Muscle layer of duodenum (tissue), 2 donors: ENCODE measurements around the gene G2E3.
"Not testable (repeated sequence)": the region's sequence is repeated elsewhere in the genome, so short reads cannot be mapped to it uniquely, and the experiment has no call there.

ENCODE experiments used
- H3K27ac ChIP-seq: one replicate; pipeline ENCODE4 v1.7.0; 2013; ENCODE audit warnings: mild to moderate bottlenecking, low read length
- H3K27me3 ChIP-seq: one replicate; pipeline ENCODE4 v1.7.0; 2013; ENCODE audit warnings: low read depth, mild to moderate bottlenecking, control low read depth, low read length
- H3K36me3 ChIP-seq, 2 donors: one replicate each; pipeline ENCODE4 v1.7.0; 2013; ENCODE audit warnings: low read length in 2 of 2, control low read depth in 1 of 2, mild to moderate bottlenecking in 1 of 2; ENCODE audit not compliant: insufficient read depth in 2 of 2, control insufficient read depth in 1 of 2
- H3K4me1 ChIP-seq, 2 donors: one replicate each; pipeline ENCODE4 v1.7.0; 2013; ENCODE audit warnings: low read length in 2 of 2, mild to moderate bottlenecking in 2 of 2, control low read depth in 1 of 2, moderate library complexity in 1 of 2; ENCODE audit not compliant: insufficient read depth in 2 of 2, control insufficient read depth in 1 of 2
- H3K4me3 ChIP-seq, 2 donors: one replicate each; pipeline ENCODE4 v1.7.0; 2013; ENCODE audit warnings: low read length in 2 of 2, low read depth in 1 of 2, mild to moderate bottlenecking in 1 of 2
- H3K9me3 ChIP-seq, 2 donors: one replicate each; pipeline ENCODE4 v1.7.0; 2013; ENCODE audit warnings: low read length in 2 of 2, control low read depth in 1 of 2, mild to moderate bottlenecking in 1 of 2; ENCODE audit not compliant: control insufficient read depth in 1 of 2
- donor health status: healthy.

Gene G2E3

DNA sequence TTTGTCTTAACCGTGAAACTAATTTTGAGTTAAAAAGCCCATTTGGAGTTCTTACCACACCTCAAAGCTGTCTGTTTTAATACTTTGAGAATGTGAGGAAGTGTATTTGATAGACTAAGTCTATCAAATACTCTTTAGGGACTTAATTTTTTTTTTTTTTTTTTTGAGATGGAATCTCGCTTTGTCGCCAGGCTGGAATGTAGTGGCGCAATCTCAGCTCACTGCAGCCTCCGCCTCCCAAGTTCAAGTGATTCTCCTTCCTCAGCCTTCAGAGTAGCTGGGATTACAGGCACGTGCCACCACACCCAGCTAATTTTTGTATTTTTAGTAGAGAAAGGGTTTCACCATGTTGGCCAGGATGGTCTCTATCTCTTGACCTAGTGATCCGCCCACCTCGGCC lies 70.5 kb downstream of the G2E3 start:
- Histone ChIP-seq H3K4me1 (peaks cover 0 to 12% of the 10 kb centered on the region in 2 donors), H3K36me3 (peaks cover 12 to 14% of the 10 kb centered on the region in 2 donors)
- H3K27ac ChIP-seq, H3K9me3 ChIP-seq, H3K4me3 ChIP-seq, H3K27me3 ChIP-seq: not testable (repeated sequence)

DNA sequence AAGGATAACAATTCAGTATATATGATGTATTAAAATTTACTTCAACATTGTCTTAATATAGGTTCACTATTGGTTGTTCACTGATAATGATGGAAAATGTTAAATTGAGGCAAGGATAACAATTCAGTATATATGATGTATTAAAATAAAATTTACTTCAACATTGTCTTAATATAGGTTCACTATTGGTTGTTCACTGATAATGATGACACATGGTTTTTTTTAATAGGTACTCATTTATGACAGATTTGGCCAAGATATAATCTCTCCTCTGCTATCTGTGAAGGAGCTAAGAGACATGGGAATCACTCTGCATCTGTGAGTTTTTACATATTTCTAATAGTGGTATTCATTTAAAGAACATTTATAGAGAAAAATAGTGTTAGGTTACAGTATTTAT lies 71.3 kb downstream of the G2E3 start:
- Histone ChIP-seq H3K4me3 (no peak overlapping the region), H3K4me1 (peaks cover 0 to 6% of the 10 kb centered on the region in 2 donors), H3K9me3 (no peaks in the 10 kb centered on the region), H3K27me3 (no peaks in the 10 kb centered on the region), H3K27ac (no peak overlapping the region), H3K36me3 (peaks cover 17 to 21% of the 10 kb centered on the region in 2 donors)

DNA sequence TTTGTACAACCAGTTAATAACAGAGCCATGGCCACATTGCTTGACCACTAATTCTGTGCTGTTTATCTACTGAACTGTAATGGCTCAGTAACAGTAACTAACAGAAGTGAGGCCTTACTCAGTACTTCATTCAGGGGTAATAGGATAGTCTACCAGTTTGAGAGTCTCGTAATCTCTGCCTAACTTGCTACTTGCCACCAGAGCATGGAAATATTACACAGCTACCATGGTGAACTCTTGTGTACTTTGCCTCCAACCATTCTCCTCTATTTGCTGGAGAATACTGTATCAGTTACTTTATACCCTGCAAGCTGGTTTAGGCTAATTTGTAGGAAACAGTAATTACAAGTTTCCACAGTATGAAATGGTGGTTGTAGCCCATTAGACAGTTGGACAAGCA lies 73.8 kb downstream of the G2E3 start:
- Histone ChIP-seq H3K9me3 (no peaks in the 10 kb centered on the region), H3K27ac (no peak overlapping the region), H3K4me3 (no peak overlapping the region), H3K4me1 (no peaks in the 10 kb centered on the region), H3K27me3 (no peaks in the 10 kb centered on the region), H3K36me3 (peaks cover 23 to 32% of the 10 kb centered on the region in 2 donors)

DNA sequence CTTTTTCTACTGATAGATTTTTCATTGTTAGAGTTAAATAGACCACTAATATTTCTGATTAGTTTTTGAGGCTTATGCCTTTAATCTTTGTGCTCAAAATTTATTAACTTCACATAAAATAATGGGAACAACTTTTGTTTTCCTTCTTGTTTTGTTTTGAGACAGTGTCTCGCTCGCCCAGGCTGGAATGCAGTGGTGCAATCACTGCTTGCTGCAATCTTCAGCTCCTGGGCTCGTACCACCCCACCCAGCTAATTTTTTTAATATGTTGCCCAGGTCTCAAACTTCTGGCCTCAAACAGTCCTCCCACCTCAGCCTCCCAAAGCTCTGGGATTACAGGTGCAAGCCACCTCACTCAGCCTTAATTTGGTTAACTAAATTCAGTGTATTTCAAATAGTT lies 80.0 kb downstream of the G2E3 start:
- H3K9me3 ChIP-seq, result no peaks in the 10 kb centered on the region
- no peak overlapping the region for H3K4me3 ChIP-seq
- no peak overlapping the region for H3K27ac ChIP-seq
- peaks cover 18 to 37% of the 10 kb centered on the region in 2 donors for H3K36me3 ChIP-seq
- H3K27me3 ChIP-seq, result no peaks in the 10 kb centered on the region
- H3K4me1 ChIP-seq, result no peaks in the 10 kb centered on the region

DNA sequence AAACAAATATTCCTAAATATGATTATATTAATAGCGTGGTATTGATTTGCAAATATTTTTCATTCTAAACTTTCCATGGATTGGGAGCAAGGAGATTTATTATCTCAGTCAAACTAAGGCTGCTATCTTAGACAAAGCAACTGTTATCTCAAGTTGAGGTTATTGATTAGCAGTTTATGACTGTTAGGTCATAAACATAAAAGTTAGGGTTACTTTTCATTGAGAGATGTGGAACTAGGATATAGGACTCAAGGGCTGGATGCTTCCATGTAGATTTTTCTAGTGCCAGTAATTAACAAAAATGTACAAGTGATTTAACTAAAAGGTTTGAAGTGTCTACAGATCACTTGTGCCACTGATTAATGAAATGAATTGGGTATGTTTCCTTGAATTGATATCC lies 82.2 kb downstream of the G2E3 start:
- Histone ChIP-seq H3K27me3 (no peaks in the 10 kb centered on the region), H3K4me3 (no peak overlapping the region), H3K27ac (no peak overlapping the region), H3K4me1 (no peaks in the 10 kb centered on the region), H3K9me3 (peaks cover 4 to 7% of the 10 kb centered on the region in 2 donors), H3K36me3 (peaks cover 12 to 43% of the 10 kb centered on the region in 2 donors)

DNA sequence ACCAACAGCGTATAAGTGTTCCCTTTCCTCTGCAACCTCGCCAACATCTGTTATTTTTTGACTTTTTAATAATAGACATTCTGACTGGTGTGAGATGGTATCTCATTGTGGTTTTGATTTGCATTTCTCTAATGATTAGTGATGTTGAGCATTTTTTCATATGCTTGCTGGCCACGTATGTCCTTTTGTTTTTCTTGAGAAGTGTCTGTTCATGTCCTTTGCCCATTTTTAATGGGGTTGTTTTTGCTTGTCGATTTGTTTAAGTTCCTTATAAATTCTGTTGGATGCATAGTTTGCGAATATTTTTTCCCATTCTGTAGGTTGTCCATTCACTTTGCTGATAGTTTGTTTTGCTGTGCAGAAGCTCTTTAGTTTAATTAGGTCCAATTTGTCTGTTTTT lies 85.5 kb downstream of the G2E3 start:
- H3K36me3 ChIP-seq, result peaks cover 18 to 25% of the 10 kb centered on the region in 2 donors
- not testable (repeated sequence) for H3K27me3 ChIP-seq, H3K27ac ChIP-seq, H3K4me3 ChIP-seq, H3K4me1 ChIP-seq, H3K9me3 ChIP-seq

DNA sequence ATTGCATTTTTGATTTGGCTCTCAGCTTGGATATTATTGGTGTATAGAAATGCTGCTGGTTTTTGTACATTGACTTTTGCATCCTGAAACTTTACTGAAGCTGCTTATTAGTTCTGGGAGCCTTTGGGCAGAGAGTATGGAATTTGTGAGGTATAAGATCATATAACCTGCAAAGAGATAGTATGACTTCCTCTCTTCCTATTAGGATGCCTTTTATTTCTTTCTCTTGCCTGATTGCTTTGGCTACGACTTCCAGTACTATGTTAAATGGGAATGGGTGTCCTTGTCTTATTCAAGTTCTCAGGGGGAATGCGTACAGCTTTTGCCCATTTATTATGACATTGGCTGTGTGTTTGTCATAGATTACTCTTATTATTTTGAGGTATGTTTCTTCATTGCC lies 86.6 kb downstream of the G2E3 start:
- H3K36me3 ChIP-seq, result peaks cover 22 to 30% of the 10 kb centered on the region in 2 donors
- H3K27me3 ChIP-seq, result no peaks in the 10 kb centered on the region

DNA sequence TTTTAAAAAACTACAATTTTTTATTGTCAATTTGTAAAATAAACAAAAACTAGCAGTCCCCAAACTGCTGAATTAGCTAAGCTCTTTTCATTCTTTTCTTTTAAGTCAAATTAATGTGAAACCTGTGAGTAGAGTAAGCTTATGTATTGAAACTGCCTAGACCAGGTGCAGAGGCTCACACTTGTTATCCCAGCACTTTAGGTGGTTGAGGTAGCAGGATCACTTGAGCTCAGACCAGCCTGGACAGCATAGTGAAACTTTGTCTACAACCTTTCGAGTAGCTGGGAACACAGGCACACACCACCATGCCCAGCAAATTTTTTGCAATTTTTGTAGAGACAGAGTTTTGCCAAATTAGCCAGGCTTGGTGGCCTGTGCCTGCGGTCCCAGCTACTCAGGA lies 89.5 kb downstream of the G2E3 start:
- H3K36me3 ChIP-seq, result peaks cover 41 to 46% of the 10 kb centered on the region in 2 donors
- no peak overlapping the region for H3K27ac ChIP-seq
- no peaks in the 10 kb centered on the region for H3K4me1 ChIP-seq
- no peak overlapping the region for H3K4me3 ChIP-seq
- H3K27me3 ChIP-seq, result no peaks in the 10 kb centered on the region
- H3K9me3 ChIP-seq, result peaks cover 4 to 7% of the 10 kb centered on the region in 2 donors

More for the DNA sequence above, 86.6 kb downstream of the G2E3 start:
- H3K4me3 ChIP-seq, result no peak overlapping the region
- H3K4me1 ChIP-seq, result no peaks in the 10 kb centered on the region
- H3K9me3 ChIP-seq, result peaks cover 4 to 7% of the 10 kb centered on the region in 2 donors
- H3K27ac ChIP-seq, result no peak overlapping the region

DNA sequence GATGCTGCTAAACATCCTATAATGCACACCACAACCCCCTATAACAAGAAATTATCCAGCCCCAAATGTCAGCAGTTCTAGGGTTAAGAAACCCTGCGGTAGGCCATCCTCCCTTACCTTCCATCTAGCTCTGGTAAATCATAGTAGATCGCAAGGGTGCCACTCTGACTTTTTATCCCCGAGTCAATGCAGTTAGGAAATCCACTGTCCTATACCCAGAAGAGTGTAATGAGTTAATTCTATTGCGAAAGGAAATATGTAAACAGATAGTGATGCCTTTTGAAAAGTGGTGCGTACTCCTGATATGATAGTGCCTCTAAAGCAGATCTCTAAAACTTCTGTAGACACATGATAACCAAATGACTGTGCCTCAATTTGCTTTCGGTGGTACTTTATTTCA lies 93.0 kb downstream of the G2E3 start:
- no peaks in the 10 kb centered on the region for H3K9me3 ChIP-seq
- H3K4me1 ChIP-seq, result no peaks in the 10 kb centered on the region
- peaks cover 41 to 55% of the 10 kb centered on the region in 2 donors for H3K36me3 ChIP-seq
- H3K27ac ChIP-seq, result no peak overlapping the region
- H3K27me3 ChIP-seq, result no peaks in the 10 kb centered on the region
- no peak overlapping the region for H3K4me3 ChIP-seq

DNA sequence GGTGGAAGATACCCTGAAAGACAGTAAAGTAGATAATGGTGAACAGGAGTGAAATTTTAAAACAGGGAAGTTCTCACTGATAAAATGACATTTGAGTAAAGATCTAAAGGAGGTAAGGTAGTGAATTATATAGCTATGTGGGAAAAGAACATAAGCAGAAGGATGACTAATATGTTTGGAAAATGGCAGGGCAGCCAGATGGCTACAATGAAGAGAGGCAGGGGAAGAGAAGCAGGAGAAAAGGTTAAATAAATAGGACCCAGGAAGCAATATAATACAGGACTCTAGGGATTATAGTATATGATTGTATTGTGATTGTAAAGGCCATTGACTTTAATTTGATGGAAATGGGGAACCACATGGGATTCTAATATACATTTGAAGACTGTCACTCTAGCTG lies 96.2 kb downstream of the G2E3 start:
- Histone ChIP-seq H3K4me1 (no peaks in the 10 kb centered on the region), H3K36me3 (peaks cover 40 to 51% of the 10 kb centered on the region in 2 donors), H3K4me3 (no peak overlapping the region), H3K9me3 (no peaks in the 10 kb centered on the region), H3K27me3 (no peaks in the 10 kb centered on the region), H3K27ac (no peak overlapping the region)

DNA sequence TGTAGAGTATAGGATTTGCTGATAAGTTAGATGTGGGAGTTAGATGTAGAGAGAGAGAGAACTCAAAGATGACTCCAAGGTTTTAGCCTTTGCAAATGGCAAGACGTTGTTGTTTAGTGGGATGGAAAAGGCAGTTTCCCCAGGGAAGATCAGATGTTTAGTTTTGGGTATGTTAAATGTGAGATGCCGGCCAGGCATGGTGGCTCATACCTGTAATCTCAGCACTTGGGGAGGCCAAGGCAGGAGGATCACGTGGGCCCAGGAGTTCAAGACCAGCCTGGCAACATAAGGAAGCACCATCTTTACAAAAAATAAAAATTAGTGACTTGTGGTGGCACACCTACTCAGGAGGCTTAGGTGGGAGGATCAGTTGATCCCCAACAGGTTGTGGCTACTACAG lies 96.7 kb downstream of the G2E3 start:
- no peak overlapping the region for H3K4me3 ChIP-seq
- no peaks in the 10 kb centered on the region for H3K9me3 ChIP-seq
- H3K36me3 ChIP-seq, result peaks cover 38 to 50% of the 10 kb centered on the region in 2 donors
- H3K27ac ChIP-seq, result no peak overlapping the region
- no peaks in the 10 kb centered on the region for H3K4me1 ChIP-seq
- no peaks in the 10 kb centered on the region for H3K27me3 ChIP-seq

DNA sequence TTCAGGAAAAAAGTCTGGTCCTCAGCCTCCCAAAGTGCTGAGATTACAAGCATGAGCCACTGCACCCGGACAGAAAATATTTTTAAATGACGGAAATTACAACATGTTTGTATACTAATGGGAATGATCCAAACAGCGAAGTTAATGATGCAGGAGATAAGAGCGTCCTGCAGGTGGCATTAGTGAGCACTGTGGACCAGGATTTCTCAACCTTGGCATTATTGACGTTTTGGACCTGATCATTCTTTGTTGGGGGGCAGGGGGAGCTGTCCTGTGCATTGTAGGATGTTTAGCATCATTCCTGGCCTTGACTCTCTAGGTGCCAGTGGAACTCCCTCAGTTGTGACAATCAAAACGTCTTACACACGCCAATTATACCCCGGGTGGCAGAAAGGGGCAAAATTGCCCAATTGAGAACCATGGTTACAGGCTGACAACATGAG lies 97.3 kb downstream of the G2E3 start:
- H3K4me1 ChIP-seq, result no peaks in the 10 kb centered on the region
- H3K36me3 ChIP-seq, result peaks cover 40 to 50% of the 10 kb centered on the region in 2 donors
- no peak overlapping the region for H3K27ac ChIP-seq
- H3K9me3 ChIP-seq, result no peaks in the 10 kb centered on the region
- no peaks in the 10 kb centered on the region for H3K27me3 ChIP-seq
- no peak overlapping the region for H3K4me3 ChIP-seq
